Measurements from ENCODE around the gene CCP110.
A peak's percentile ranks its signal among the peaks of the same experiment; 100 is the strongest.

CCP110 gene

DNA sequence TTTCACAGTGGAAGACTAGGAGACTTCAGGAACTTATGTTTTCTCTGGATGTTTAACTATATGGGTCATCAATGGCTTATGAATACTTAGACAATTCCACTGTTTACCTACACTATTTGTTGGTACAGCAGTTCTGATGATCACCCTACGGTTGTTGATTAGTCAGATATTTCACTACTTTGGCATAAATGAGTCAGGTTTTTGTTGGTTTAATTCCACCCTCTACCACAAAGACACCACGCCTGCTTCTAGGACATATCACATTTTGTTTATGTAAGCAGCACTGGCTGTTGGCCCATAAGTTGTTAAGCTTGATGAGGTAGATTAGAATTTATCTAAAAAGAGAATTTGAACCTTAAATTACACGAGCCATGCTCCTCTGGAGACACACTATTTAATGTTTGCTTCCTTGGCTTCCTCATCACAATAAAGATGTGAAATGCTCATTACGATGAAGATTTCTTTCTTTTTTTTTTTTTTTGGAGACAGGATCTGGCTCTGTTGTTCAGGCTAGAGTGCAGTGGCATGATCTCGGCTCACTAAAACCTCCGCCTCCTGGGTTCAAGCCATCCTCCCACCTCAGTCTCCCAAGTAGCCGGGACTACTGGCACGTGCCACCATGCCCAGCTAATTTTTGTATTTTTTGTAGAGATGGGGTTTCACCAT lies 6.2 kb upstream of the CCP110 start:
- Histone ChIP-seq H3F3A (ENCODE audit: insufficient read depth, low read length) (0 out of 2 replicates have a peak, but pooled peaks cover 3% of the 10 kb centered on the region), H2AFZ (ENCODE audit: low read length) (no peak overlapping the region), H3K27me3 (ENCODE audit: insufficient read depth, low read length) (no peaks in the 10 kb centered on the region), H3K36me3 (ENCODE audit: insufficient read depth, low read length) (peaks cover 50% of the 10 kb centered on the region), H3K4me3 (ENCODE audit: low read depth, low read length, poor library complexity, severe bottlenecking) (no peak overlapping the region), H3K79me2 (ENCODE audit: insufficient read depth, low read length) (peaks cover 14% of the 10 kb centered on the region), H3K27ac (ENCODE audit: low read depth, low read length, poor library complexity, severe bottlenecking) (no peak overlapping the region), H3K4me2 (ENCODE audit: low read length) (no peak overlapping the region), H3K9me2 (ENCODE audit: low read depth, low read length) (no peaks in the 10 kb centered on the region), H4K20me1 (ENCODE audit: insufficient read depth, low read length) (no peaks in the 10 kb centered on the region), H3K9me3 (ENCODE audit: low read length) (no peaks in the 10 kb centered on the region), H3K9ac (ENCODE audit: low read length) (no peak overlapping the region), H3K4me1 (ENCODE audit: insufficient read depth, low read length, severe bottlenecking) (peaks cover 32% of the 10 kb centered on the region)
- TF ChIP-seq, protein P1, sequence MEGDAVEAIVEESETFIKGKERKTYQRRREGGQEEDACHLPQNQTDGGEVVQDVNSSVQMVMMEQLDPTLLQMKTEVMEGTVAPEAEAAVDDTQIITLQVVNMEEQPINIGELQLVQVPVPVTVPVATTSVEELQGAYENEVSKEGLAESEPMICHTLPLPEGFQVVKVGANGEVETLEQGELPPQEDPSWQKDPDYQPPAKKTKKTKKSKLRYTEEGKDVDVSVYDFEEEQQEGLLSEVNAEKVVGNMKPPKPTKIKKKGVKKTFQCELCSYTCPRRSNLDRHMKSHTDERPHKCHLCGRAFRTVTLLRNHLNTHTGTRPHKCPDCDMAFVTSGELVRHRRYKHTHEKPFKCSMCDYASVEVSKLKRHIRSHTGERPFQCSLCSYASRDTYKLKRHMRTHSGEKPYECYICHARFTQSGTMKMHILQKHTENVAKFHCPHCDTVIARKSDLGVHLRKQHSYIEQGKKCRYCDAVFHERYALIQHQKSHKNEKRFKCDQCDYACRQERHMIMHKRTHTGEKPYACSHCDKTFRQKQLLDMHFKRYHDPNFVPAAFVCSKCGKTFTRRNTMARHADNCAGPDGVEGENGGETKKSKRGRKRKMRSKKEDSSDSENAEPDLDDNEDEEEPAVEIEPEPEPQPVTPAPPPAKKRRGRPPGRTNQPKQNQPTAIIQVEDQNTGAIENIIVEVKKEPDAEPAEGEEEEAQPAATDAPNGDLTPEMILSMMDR (IDR thresholded peaks at IDR 0.05; ENCODE audit: low read length) = no peak
- TF ChIP-seq EZH2 (IDR thresholded peaks at IDR 0.05; ENCODE audit: borderline replicate concordance, low read length) = no peak

- TF ChIP-seq, protein P1 (IDR thresholded peaks at IDR 0.05; ENCODE audit: low read length) = no peak
- no peak for TF ChIP-seq EZH2 (IDR thresholded peaks at IDR 0.05; ENCODE audit: borderline replicate concordance, low read length)
- no peak overlapping the region for H3K9ac ChIP-seq (ENCODE audit: low read length)
- peaks cover 40% of the 10 kb centered on the region for H3K4me1 ChIP-seq (ENCODE audit: insufficient read depth, low read length, severe bottlenecking)
- no peak overlapping the region for H3K4me3 ChIP-seq (ENCODE audit: low read depth, low read length, poor library complexity, severe bottlenecking)
- H3K27me3 ChIP-seq (ENCODE audit: insufficient read depth, low read length) = no peaks in the 10 kb centered on the region
- no peak overlapping the region for H3K27ac ChIP-seq (ENCODE audit: low read depth, low read length, poor library complexity, severe bottlenecking)
- H3K9me2 ChIP-seq (ENCODE audit: low read depth, low read length) = no peaks in the 10 kb centered on the region
- peaks cover 42% of the 10 kb centered on the region for H3K36me3 ChIP-seq (ENCODE audit: insufficient read depth, low read length)
- H3K79me2 ChIP-seq (ENCODE audit: insufficient read depth, low read length) = peaks cover 14% of the 10 kb centered on the region
- H2AFZ ChIP-seq (ENCODE audit: low read length) = no peak overlapping the region
- H4K20me1 ChIP-seq (ENCODE audit: insufficient read depth, low read length) = no peaks in the 10 kb centered on the region
- 0 out of 2 replicates have a peak, but pooled peaks cover 4% of the 10 kb centered on the region for H3F3A ChIP-seq (ENCODE audit: insufficient read depth, low read length)
- H3K4me2 ChIP-seq (ENCODE audit: low read length) = no peak overlapping the region
- H3K9me3 ChIP-seq (ENCODE audit: low read length) = no peaks in the 10 kb centered on the region
Measured at GRCh38 chr16:19518388-19518787, 5.4 kb upstream of the CCP110 start.

DNA sequence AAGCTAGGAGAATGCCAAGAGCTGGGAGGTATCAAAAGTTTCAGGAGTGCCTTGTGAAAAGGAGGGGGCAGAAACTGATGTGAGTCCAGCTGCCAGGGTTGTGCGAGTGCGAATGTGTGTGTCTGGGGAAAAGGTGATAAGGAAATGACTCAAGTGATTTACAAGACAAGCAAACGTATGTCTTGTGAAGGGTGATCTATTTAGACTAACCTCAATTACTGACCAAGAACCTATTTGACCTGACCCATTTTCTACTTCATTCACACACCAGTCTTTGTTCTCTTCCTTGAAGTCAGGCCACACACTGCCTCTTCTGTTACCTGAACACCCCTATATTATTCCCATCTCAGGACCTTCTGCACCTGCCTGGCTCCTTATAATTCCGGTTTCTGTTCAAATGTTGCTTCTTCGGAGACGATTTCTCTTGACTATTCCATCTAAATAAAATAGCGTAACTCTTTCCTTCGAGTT lies 2.8 kb upstream of the CCP110 start:
- Histone ChIP-seq H3K27ac (ENCODE audit: low read depth, low read length, poor library complexity, severe bottlenecking) (peak overlapping the region; percentile 37), H3K79me2 (ENCODE audit: insufficient read depth, low read length) (peaks cover 33% of the 10 kb centered on the region), H3K4me3 (ENCODE audit: low read depth, low read length, poor library complexity, severe bottlenecking) (peak overlapping the region; percentile 86), H3F3A (ENCODE audit: insufficient read depth, low read length) (0 out of 2 replicates have a peak, but pooled peaks cover 4% of the 10 kb centered on the region), H3K9me3 (ENCODE audit: low read length) (no peaks in the 10 kb centered on the region), H3K9ac (ENCODE audit: low read length) (peak overlapping the region; percentile 80), H3K4me2 (ENCODE audit: low read length) (peak overlapping the region; percentile 91), H3K9me2 (ENCODE audit: low read depth, low read length) (no peaks in the 10 kb centered on the region), H4K20me1 (ENCODE audit: insufficient read depth, low read length) (no peaks in the 10 kb centered on the region), H3K4me1 (ENCODE audit: insufficient read depth, low read length, severe bottlenecking) (peaks cover 52% of the 10 kb centered on the region), H3K27me3 (ENCODE audit: insufficient read depth, low read length) (no peaks in the 10 kb centered on the region), H2AFZ (ENCODE audit: low read length) (no peak overlapping the region), H3K36me3 (ENCODE audit: insufficient read depth, low read length) (peaks cover 18% of the 10 kb centered on the region; the same call in 1 of the 2 replicates)
- TF ChIP-seq, protein P1 (IDR thresholded peaks at IDR 0.05; ENCODE audit: low read length) = no peak
- TF ChIP-seq EZH2 (IDR thresholded peaks at IDR 0.05; ENCODE audit: borderline replicate concordance, low read length) = no peak
